Measurements from ENCODE around the gene SNAPC4. TPM values are rescaled to one million over a fixed set of nuclear protein-coding genes. Genes with fewer than 3 reads are reported as not detected.

The SNAPC4 gene
- total RNA-seq, 2 donors from 2014 or later: 18.0 to 18.7 TPM

DNA sequence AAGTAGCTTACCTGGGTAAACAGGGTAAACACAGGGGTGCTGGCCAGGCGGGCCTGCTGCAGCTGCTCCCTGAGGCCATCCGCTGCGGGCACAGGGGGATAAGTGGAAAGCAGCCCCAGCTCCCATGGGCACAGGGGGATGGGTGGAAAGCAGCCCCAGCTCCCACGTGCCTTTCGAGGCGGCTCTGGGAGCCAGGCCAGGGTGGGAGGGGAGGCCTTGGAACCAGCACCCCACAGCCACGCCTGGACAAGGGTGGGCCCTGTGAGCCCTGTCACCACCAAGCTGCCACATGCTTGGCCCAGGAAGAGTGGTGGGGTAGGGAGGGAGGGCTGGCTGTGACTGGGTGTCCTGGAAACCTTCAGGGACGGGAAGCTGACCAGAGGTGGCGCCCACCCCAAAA is 18.7 kb downstream of the SNAPC4 start:
- no peak overlapping the region for H3K27ac Mint-ChIP-seq
- DNase-seq: no peak
- no peaks in the 10 kb centered on the region for H3K4me1 ChIP-seq (ENCODE audit: control insufficient read depth, insufficient read depth, low read length)
- H3K27me3 ChIP-seq (ENCODE audit: control insufficient read depth, insufficient read depth, low read length, poor library complexity, severe bottlenecking): no peaks in the 10 kb centered on the region
- WGBS, 2 experiments (ENCODE audit: insufficient coverage in 1 of 2, insufficient read length in 1 of 2): 80 to 95% methylated on average over 1 to 9 of the region's 9 CpGs
- no peak overlapping the region for H3K4me3 ChIP-seq (ENCODE audit: low read length)
- no peaks in the 10 kb centered on the region for H3K9me3 ChIP-seq (ENCODE audit: control insufficient read depth, low read length)
- no peaks in the 10 kb centered on the region for H3K9me3 Mint-ChIP-seq
- H3K4me3 Mint-ChIP-seq: no peak overlapping the region
- TF ChIP-seq CTCF (conservative IDR thresholded peaks at IDR 0.05): no peak
- peaks cover 35% of the 10 kb centered on the region for H3K36me3 ChIP-seq (ENCODE audit: control insufficient read depth, insufficient read depth, low read length)
- no peaks in the 10 kb centered on the region for H3K4me1 Mint-ChIP-seq
- no peaks in the 10 kb centered on the region for H3K27me3 Mint-ChIP-seq (ENCODE audit: insufficient read depth)
- peaks cover 34% of the 10 kb centered on the region for H3K36me3 Mint-ChIP-seq (ENCODE audit: low read depth)
- no peak overlapping the region for H3K27ac ChIP-seq (ENCODE audit: low read depth, low read length)
- H3K9ac ChIP-seq (ENCODE audit: extremely low read depth, low read length, poor library complexity, severe bottlenecking): no peak overlapping the region

DNA sequence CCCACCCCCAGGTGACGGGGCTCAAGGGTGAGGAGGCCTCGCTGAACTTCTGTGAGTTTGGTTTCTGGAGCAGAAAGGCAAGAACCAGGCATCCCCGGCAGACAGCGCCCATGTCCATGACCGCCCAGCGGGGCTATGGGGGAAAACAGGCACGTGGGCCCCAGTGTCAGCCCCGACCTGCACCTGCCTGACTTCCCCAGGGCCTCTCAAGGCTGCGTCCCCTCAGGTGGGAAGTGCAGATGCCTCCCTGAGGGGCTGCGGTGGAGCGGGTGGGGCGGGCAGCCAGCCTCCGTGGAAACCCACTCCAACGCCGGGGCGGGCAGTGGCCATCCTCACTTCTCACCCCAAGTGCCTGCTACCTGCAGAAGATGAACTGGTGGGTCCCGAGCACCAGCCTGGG is 19.6 kb downstream of the SNAPC4 start:
- Mint-ChIP-seq H3K36me3 (ENCODE audit: low read depth) (peaks cover 25% of the 10 kb centered on the region), H3K27ac (no peak overlapping the region), H3K27me3 (ENCODE audit: insufficient read depth) (no peaks in the 10 kb centered on the region), H3K4me1 (no peaks in the 10 kb centered on the region), H3K9me3 (no peaks in the 10 kb centered on the region), H3K4me3 (no peak overlapping the region)
- WGBS, 2 experiments (ENCODE audit: insufficient coverage in 1 of 2, insufficient read length in 1 of 2): 94% methylated on average over 5 to 17 of the region's 17 CpGs
- Histone ChIP-seq H3K4me1 (ENCODE audit: control insufficient read depth, insufficient read depth, low read length) (no peaks in the 10 kb centered on the region), H3K9me3 (ENCODE audit: control insufficient read depth, low read length) (no peaks in the 10 kb centered on the region), H3K27ac (ENCODE audit: low read depth, low read length) (no peak overlapping the region), H3K27me3 (ENCODE audit: control insufficient read depth, insufficient read depth, low read length, poor library complexity, severe bottlenecking) (no peaks in the 10 kb centered on the region), H3K36me3 (ENCODE audit: control insufficient read depth, insufficient read depth, low read length) (peaks cover 33% of the 10 kb centered on the region), H3K4me3 (ENCODE audit: low read length) (no peak overlapping the region), H3K9ac (ENCODE audit: extremely low read depth, low read length, poor library complexity, severe bottlenecking) (no peak overlapping the region)
- no peak for DNase-seq
- no peak for TF ChIP-seq CTCF (conservative IDR thresholded peaks at IDR 0.05)

DNA sequence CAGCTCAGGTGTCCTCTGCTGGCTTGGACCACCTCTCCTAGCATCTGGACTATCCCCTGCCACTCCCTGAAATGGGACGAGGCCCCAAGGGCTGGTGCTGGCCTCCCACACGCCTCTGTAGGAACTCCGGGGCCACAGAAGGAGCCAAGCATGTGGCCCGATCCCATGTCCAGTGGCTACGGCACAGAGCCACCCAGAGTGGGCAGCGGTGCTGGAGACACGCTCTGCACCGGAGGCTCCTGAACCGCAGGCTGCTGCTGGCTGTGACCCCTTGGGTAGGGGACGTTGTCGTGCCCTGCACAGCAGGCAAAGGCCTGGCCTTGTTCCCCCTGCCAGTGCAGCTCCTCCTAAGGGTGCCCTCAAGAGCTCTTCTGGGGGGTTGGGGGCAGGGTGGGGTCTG is 20.1 kb downstream of the SNAPC4 start:
- no peaks in the 10 kb centered on the region for H3K9me3 Mint-ChIP-seq
- Histone ChIP-seq H3K9ac (ENCODE audit: extremely low read depth, low read length, poor library complexity, severe bottlenecking) (no peak overlapping the region), H3K4me3 (ENCODE audit: low read length) (no peak overlapping the region), H3K27ac (ENCODE audit: low read depth, low read length) (no peak overlapping the region), H3K9me3 (ENCODE audit: control insufficient read depth, low read length) (no peaks in the 10 kb centered on the region), H3K27me3 (ENCODE audit: control insufficient read depth, insufficient read depth, low read length, poor library complexity, severe bottlenecking) (no peaks in the 10 kb centered on the region), H3K36me3 (ENCODE audit: control insufficient read depth, insufficient read depth, low read length) (peaks cover 32% of the 10 kb centered on the region), H3K4me1 (ENCODE audit: control insufficient read depth, insufficient read depth, low read length) (no peaks in the 10 kb centered on the region)
- no peak for DNase-seq
- H3K36me3 Mint-ChIP-seq (ENCODE audit: low read depth): peaks cover 20% of the 10 kb centered on the region
- 70 to 86% methylated on average over 5 to 11 of the region's 11 CpGs for WGBS, 2 experiments (ENCODE audit: insufficient coverage in 1 of 2, insufficient read length in 1 of 2)
- no peak for TF ChIP-seq CTCF (conservative IDR thresholded peaks at IDR 0.05)
- H3K4me1 Mint-ChIP-seq: no peaks in the 10 kb centered on the region
- H3K27me3 Mint-ChIP-seq (ENCODE audit: insufficient read depth): no peaks in the 10 kb centered on the region
- no peak overlapping the region for H3K4me3 Mint-ChIP-seq
- no peak overlapping the region for H3K27ac Mint-ChIP-seq

All from endodermal cell (in vitro differentiated cells).